NCI-H82 treated with DMSO at 0.1 percent for 48 hours (cell line): Measurements from ENCODE around the gene PDE3B.
"Not testable (repeated sequence)": the region's sequence is repeated elsewhere in the genome, so short reads cannot be mapped to it uniquely, and the experiment has no call there.

Experiments
- DNase-seq: peaks from one replicate; lab custom pipeline; 2025; ENCODE audit not compliant: unreplicated experiment; lab: John Stamatoyannopoulos, UW

The PDE3B gene

GRCh38 chr11:14638561-14638960 is 5.0 kb upstream of the PDE3B start:
- DNase-seq, result no peak

- DNase-seq, result no peak
These were observed 1.8 kb upstream of the PDE3B start for GRCh38 chr11:14641801-14642200.

- DNase-seq, result no peak
These were observed 1.2 kb upstream of the PDE3B start for GRCh38 chr11:14642453-14642852.

- DNase-seq, result no peak
These were observed 519 bp upstream of the PDE3B start for GRCh38 chr11:14642873-14643696.

GRCh38 chr11:14644226-14645014 is 816 bp downstream of the PDE3B start:
- no peak for DNase-seq

GRCh38 chr11:14645015-14645912 is 1.7 kb downstream of the PDE3B start:
- DNase-seq, result no peak

- no peak for DNase-seq
These were observed 2.6 kb downstream of the PDE3B start for GRCh38 chr11:14645985-14646900.

GRCh38 chr11:14650064-14650463 is 6.5 kb downstream of the PDE3B start:
- DNase-seq, result no peak

GRCh38 chr11:14653090-14653489 is 9.5 kb downstream of the PDE3B start:
- no peak for DNase-seq

- DNase-seq, result no peak
These were observed 11.8 kb downstream of the PDE3B start for GRCh38 chr11:14655435-14655834.

GRCh38 chr11:14656536-14657457 is 13.2 kb downstream of the PDE3B start:
- DNase-seq, result no peak

- no peak for DNase-seq
These were observed 14.2 kb downstream of the PDE3B start for GRCh38 chr11:14657841-14658240.

- not testable (repeated sequence) for DNase-seq
These were observed 21.3 kb downstream of the PDE3B start for GRCh38 chr11:14664926-14665325.

- not testable (repeated sequence) for DNase-seq
These were observed 23.7 kb downstream of the PDE3B start for GRCh38 chr11:14667329-14667728.

GRCh38 chr11:14668731-14669301 is 25.2 kb downstream of the PDE3B start:
- no peak for DNase-seq

- no peak for DNase-seq
These were observed 25.9 kb downstream of the PDE3B start for GRCh38 chr11:14669499-14669898.

- no peak for DNase-seq
These were observed 26.4 kb downstream of the PDE3B start for GRCh38 chr11:14669958-14670357.

GRCh38 chr11:14672635-14673034 is 29.0 kb downstream of the PDE3B start:
- DNase-seq, result no peak

- DNase-seq, result no peak
These were observed 29.8 kb downstream of the PDE3B start for GRCh38 chr11:14673421-14673820.
